HCT116 (cell line): Measurements from ENCODE around the gene LILRB3. TPM values are rescaled to one million over a fixed set of nuclear protein-coding genes. Genes with fewer than 3 reads are reported as not detected.

Experiments used
- ATAC-seq: fragments of 200-7000 bp; cut with Tn5 transposase; 2 replicates; pipeline ENCODE4 v1.9.1; 2020; ENCODE audit warnings: mild to moderate bottlenecking, moderate library complexity
- BruUV-seq: library from RNA; stranded (reverse); fragments of 400-500 nt; replicated peaks from 2 replicates; lab custom pipeline; 2021; lab: Mats Ljungman, UMichigan
- CTCF ChIA-PET: fragments of 300-600 bp; sonication (Branson Sonifier 250); formaldehyde crosslinking; loops from one replicate; lab custom pipeline; 2021; ENCODE audit warnings: antibody characterized with exemption; lab: Charles Lee
- POLR2A ChIA-PET: fragments of 300-600, 350-600 bp; sonication (Branson Sonifier 250); formaldehyde crosslinking; loops from one replicate; lab custom pipeline; 2021; ENCODE audit warnings: antibody characterized with exemption; lab: Charles Lee
- RAD21 ChIA-PET, 2 experiments: fragments of 300-600 bp; sonication (Branson Sonifier 250); formaldehyde crosslinking; loops; one replicate each; lab custom pipeline; 2023; ENCODE audit warnings: low total read pairs in 2 of 2; ENCODE audit not compliant: uncharacterized antibody in 2 of 2, unreplicated experiment in 2 of 2, low non-redundant PET in 1 of 2; lab: Charles Lee
- DNase-seq: peaks from one replicate; pipeline ENCODE4 v3.0.0-alpha.2; 2010; ENCODE audit warnings: low read depth, low spot score
- H2AFZ ChIP-seq: fragments of 200-600 bp; shearing (Covaris generic), sonication (generic); 2 replicates; pipeline ENCODE4 v1.6.1; 2017; ENCODE audit warnings: low read depth, mixed run types, mixed read lengths, antibody characterized with exemption, low read length; ENCODE audit not compliant: poor library complexity, severe bottlenecking
- H3K27ac ChIP-seq: 2 replicates; pipeline ENCODE4 v1.5.1; 2012; ENCODE audit warnings: low read depth, low read length
- H3K27me3 ChIP-seq: fragments of 200-600 bp; sonication (generic); 2 replicates; pipeline ENCODE4 v1.6.1; 2016; ENCODE audit warnings: mixed run types, low read length, mixed read lengths; ENCODE audit not compliant: insufficient read depth
- H3K36me3 ChIP-seq, 2 experiments: fragments of 200-500 bp in 1 of 2; fragments of 200-600 bp in 1 of 2; sonication (Bioruptor generic) in 1 of 2; sonication (generic) in 1 of 2; 2 replicates each; pipeline versions ENCODE4 v1.5.1 to v1.6.1; 2014 to 2016; ENCODE audit warnings: low read length in 2 of 2, inconsistent platforms in 1 of 2, mixed read lengths in 1 of 2, mixed run types in 1 of 2; ENCODE audit not compliant: insufficient read depth in 2 of 2, control insufficient read depth in 1 of 2
- H3K4me1 ChIP-seq, 2 experiments: fragments of 200-600 bp in 1 of 2; sonication (generic) in 1 of 2; 2 replicates each; pipeline versions ENCODE4 v1.5.1 to v1.6.1; 2012 to 2017; ENCODE audit warnings: low read length in 2 of 2, inconsistent platforms in 1 of 2, mild to moderate bottlenecking in 1 of 2, mixed read lengths in 1 of 2, mixed run types in 1 of 2, moderate library complexity in 1 of 2; ENCODE audit not compliant: insufficient read depth in 2 of 2, control insufficient read depth in 1 of 2
- H3K4me2 ChIP-seq: fragments of 200-600 bp; sonication (generic); 2 replicates; pipeline ENCODE4 v1.6.1; 2017; ENCODE audit warnings: mixed run types, low read length, mixed read lengths
- H3K4me3 ChIP-seq, 2 experiments: fragments of 200-600 bp in 1 of 2; sonication (generic) in 1 of 2; replicated peaks in 1 of 2; 2 replicates each; pipeline ENCODE4 v1.5.1; 2011 to 2016; ENCODE audit warnings: low read length in 2 of 2, control low read depth in 1 of 2, low read depth in 1 of 2, mild to moderate bottlenecking in 1 of 2, mixed read lengths in 1 of 2, mixed run types in 1 of 2
- H3K79me2 ChIP-seq: fragments of 200-600 bp; sonication (generic); 2 replicates; pipeline ENCODE4 v1.6.1; 2017; ENCODE audit warnings: mild to moderate bottlenecking, mixed run types, low read length, moderate library complexity, mixed read lengths; ENCODE audit not compliant: insufficient read depth
- H3K9ac ChIP-seq: fragments of 200-600 bp; sonication (generic); 2 replicates; pipeline ENCODE4 v1.6.1; 2016; ENCODE audit warnings: low read length, mixed read lengths
- H3K9me2 ChIP-seq: fragments of 200-600 bp; sonication (generic), shearing (Covaris generic); 2 replicates; pipeline ENCODE4 v1.6.1; 2017; ENCODE audit warnings: mixed run types, mild to moderate bottlenecking, moderate library complexity; ENCODE audit not compliant: insufficient read depth
- H3K9me3 ChIP-seq, 2 experiments: fragments of 200-500 bp in 1 of 2; fragments of 200-600 bp in 1 of 2; sonication (Bioruptor generic) in 1 of 2; sonication (generic) in 1 of 2; 2 replicates each; pipeline ENCODE4 v1.6.1; 2014 to 2017; ENCODE audit warnings: low read length in 2 of 2, mixed read lengths in 2 of 2, inconsistent platforms in 1 of 2, low read depth in 1 of 2, mild to moderate bottlenecking in 1 of 2, mixed run types in 1 of 2, moderate library complexity in 1 of 2; ENCODE audit not compliant: control insufficient read depth in 1 of 2, insufficient read depth in 1 of 2
- H4K20me1 ChIP-seq: fragments of 200-600 bp; sonication (generic), shearing (Covaris generic); 2 replicates; pipeline ENCODE4 v1.6.1; 2017; ENCODE audit warnings: mixed run types, mild to moderate bottlenecking, moderate library complexity; ENCODE audit not compliant: insufficient read depth
- CBX3 ChIP-seq: IDR thresholded peaks from 2 replicates; pipeline ENCODE4 v1.6.1; 2012; ENCODE audit warnings: low read depth
- EGR1 ChIP-seq: IDR thresholded peaks from 2 replicates; pipeline ENCODE4 v1.6.1; 2012; ENCODE audit warnings: low read depth
- ELF1 ChIP-seq: IDR thresholded peaks from 2 replicates; pipeline ENCODE4 v1.6.1; 2012; ENCODE audit warnings: low read depth, borderline replicate concordance
- EZH2 ChIP-seq: fragments of 200-600 bp; sonication (generic); IDR thresholded peaks from 2 replicates; pipeline ENCODE4 v1.6.1; 2017; ENCODE audit warnings: antibody characterized with exemption, mixed run types
- EZH2phosphoT487 ChIP-seq: fragments of 200-600 bp; IDR thresholded peaks from 2 replicates; pipeline ENCODE4 v1.6.1; 2018; ENCODE audit warnings: antibody characterized with exemption, borderline replicate concordance
- FOSL1 ChIP-seq: IDR thresholded peaks from 2 replicates; pipeline ENCODE4 v1.6.1; 2012; ENCODE audit warnings: low read depth
- JUND ChIP-seq: IDR thresholded peaks from 2 replicates; pipeline ENCODE4 v1.6.1; 2012
- POLR2A ChIP-seq: IDR thresholded peaks from 2 replicates; pipeline ENCODE4 v1.7.0; 2011; ENCODE audit warnings: borderline replicate concordance; ENCODE audit not compliant: insufficient read depth, insufficient read length; ENCODE audit errors: extremely low read depth
- POLR2AphosphoS5 ChIP-seq: IDR thresholded peaks from 2 replicates; pipeline ENCODE4 v1.6.1; 2011; ENCODE audit warnings: mild to moderate bottlenecking, low read depth, low read length, moderate library complexity
- RAD21 ChIP-seq: IDR thresholded peaks from 2 replicates; pipeline ENCODE4 v1.6.1; 2012; ENCODE audit warnings: low read depth, mild to moderate bottlenecking
- SIN3A ChIP-seq: IDR thresholded peaks from 2 replicates; pipeline ENCODE4 v1.6.1; 2012; ENCODE audit warnings: low read depth
- YY1 ChIP-seq: IDR thresholded peaks from 2 replicates; pipeline ENCODE4 v1.6.1; 2011; ENCODE audit warnings: low read length, low read depth, moderate library complexity, mild to moderate bottlenecking; ENCODE audit not compliant: insufficient replicate concordance; ENCODE audit errors: extremely low read depth
- ZNF274 ChIP-seq: fragments of 200-500 bp; sonication (Bioruptor generic); IDR thresholded peaks from 2 replicates; pipeline ENCODE4 v1.6.1; 2014; ENCODE audit warnings: mild to moderate bottlenecking, low read depth, low read length, inconsistent platforms
- intact Hi-C: fragments of 100-400 bp; cut with micrococcal nuclease; formaldehyde crosslinking; loops from 2 replicates; pipeline ENCODE4 v1.10.0; 2022
- total RNA-seq: library from RNA; stranded (reverse); gene quantifications from one replicate; pipeline ENCODE4 v1.2.1, GENCODE V29; 2021; ENCODE audit not compliant: unreplicated experiment
- TF ChIP-seq, protein P1 (sequence below): IDR thresholded peaks from 2 replicates; pipeline ENCODE4 v1.6.1; 2012
- TF ChIP-seq, protein P2 (sequence below), 3 experiments: fragments of 200-600 bp in 1 of 3; sonication (generic) in 1 of 3; IDR thresholded peaks in 2 of 3; conservative IDR thresholded peaks in 1 of 3; 2 replicates each; pipeline ENCODE4 v1.5.1; 2012 to 2017; ENCODE audit warnings: low read depth in 2 of 3, low read length in 2 of 3, antibody characterized with exemption in 1 of 3, borderline replicate concordance in 1 of 3, control low read depth in 1 of 3, mild to moderate bottlenecking in 1 of 3, mixed read lengths in 1 of 3, mixed run types in 1 of 3, moderate library complexity in 1 of 3; ENCODE audit not compliant: insufficient read depth in 1 of 3
- TF ChIP-seq, protein P3 (sequence below): IDR thresholded peaks from 2 replicates; pipeline ENCODE4 v1.6.1; 2012
- TF ChIP-seq, protein P4 (sequence below): IDR thresholded peaks from 2 replicates; pipeline ENCODE4 v1.6.1; 2012; ENCODE audit warnings: low read depth

LILRB3 gene
- total RNA-seq, 1 experiment from 2014 or later: 0.12 TPM

DNA sequence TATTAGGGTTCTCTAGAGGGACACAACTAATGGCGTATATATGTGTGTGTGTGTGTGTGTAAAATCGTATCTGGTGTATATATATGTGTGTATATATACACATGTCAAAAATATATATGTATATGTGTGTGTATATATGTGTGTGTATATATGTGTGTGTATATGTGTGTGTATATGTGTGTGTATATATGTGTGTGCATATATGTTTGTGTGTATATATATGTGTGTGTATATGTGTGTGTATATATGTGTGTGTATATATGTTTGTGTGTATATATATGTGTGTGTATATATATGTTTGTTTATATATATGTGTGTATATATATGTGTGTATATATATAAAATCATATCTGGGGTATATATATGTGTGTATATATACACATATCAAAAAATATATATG, 39.7 kb upstream of the LILRB3 start:
- H4K20me1 ChIP-seq: no peaks in the 10 kb centered on the region
- no peaks in the 10 kb centered on the region for H3K4me1 ChIP-seq
- H3K4me3 ChIP-seq: no peak overlapping the region
- BruUV-seq: no TSS peak
- POLR2A ChIA-PET: no interaction called here
- H3K4me2 ChIP-seq: no peak overlapping the region
- no peaks in the 10 kb centered on the region for H3K36me3 ChIP-seq
- peaks cover 4% of the 10 kb centered on the region; the same call in 1 of the 2 replicates for H3K27me3 ChIP-seq
- H3K9ac ChIP-seq: no peak overlapping the region
- no peaks in the 10 kb centered on the region for H3K9me3 ChIP-seq
- H2AFZ ChIP-seq: no peak overlapping the region
- no peak for ATAC-seq
- H3K79me2 ChIP-seq: no peaks in the 10 kb centered on the region
- RAD21 ChIA-PET: no interaction called here
- intact Hi-C loops: no loop called here
- TF ChIP-seq JUND (no peak), ELF1 (no peak), POLR2AphosphoS5 (no peak), FOSL1 (no peak), YY1 (no peak), POLR2A (no peak), CBX3 (no peak), RAD21 (no peak), ZNF274 (no peak), EZH2phosphoT487 (no peak), SIN3A (no peak), EGR1 (no peak), EZH2 (no peak)
- TF ChIP-seq, protein P1, sequence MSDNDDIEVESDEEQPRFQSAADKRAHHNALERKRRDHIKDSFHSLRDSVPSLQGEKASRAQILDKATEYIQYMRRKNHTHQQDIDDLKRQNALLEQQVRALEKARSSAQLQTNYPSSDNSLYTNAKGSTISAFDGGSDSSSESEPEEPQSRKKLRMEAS: no peak
- TF ChIP-seq, protein P2, sequence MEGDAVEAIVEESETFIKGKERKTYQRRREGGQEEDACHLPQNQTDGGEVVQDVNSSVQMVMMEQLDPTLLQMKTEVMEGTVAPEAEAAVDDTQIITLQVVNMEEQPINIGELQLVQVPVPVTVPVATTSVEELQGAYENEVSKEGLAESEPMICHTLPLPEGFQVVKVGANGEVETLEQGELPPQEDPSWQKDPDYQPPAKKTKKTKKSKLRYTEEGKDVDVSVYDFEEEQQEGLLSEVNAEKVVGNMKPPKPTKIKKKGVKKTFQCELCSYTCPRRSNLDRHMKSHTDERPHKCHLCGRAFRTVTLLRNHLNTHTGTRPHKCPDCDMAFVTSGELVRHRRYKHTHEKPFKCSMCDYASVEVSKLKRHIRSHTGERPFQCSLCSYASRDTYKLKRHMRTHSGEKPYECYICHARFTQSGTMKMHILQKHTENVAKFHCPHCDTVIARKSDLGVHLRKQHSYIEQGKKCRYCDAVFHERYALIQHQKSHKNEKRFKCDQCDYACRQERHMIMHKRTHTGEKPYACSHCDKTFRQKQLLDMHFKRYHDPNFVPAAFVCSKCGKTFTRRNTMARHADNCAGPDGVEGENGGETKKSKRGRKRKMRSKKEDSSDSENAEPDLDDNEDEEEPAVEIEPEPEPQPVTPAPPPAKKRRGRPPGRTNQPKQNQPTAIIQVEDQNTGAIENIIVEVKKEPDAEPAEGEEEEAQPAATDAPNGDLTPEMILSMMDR (IDR thresholded peaks at IDR 0.05 in 2 of 3, conservative IDR thresholded peaks at IDR 0.05 in 1 of 3; ENCODE audit: borderline replicate concordance in 1 of 3, insufficient read depth in 1 of 3, low read depth in 2 of 3, low read length in 2 of 3): no peak
- TF ChIP-seq, protein P3, sequence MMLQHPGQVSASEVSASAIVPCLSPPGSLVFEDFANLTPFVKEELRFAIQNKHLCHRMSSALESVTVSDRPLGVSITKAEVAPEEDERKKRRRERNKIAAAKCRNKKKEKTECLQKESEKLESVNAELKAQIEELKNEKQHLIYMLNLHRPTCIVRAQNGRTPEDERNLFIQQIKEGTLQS: no peak
- TF ChIP-seq, protein P4, sequence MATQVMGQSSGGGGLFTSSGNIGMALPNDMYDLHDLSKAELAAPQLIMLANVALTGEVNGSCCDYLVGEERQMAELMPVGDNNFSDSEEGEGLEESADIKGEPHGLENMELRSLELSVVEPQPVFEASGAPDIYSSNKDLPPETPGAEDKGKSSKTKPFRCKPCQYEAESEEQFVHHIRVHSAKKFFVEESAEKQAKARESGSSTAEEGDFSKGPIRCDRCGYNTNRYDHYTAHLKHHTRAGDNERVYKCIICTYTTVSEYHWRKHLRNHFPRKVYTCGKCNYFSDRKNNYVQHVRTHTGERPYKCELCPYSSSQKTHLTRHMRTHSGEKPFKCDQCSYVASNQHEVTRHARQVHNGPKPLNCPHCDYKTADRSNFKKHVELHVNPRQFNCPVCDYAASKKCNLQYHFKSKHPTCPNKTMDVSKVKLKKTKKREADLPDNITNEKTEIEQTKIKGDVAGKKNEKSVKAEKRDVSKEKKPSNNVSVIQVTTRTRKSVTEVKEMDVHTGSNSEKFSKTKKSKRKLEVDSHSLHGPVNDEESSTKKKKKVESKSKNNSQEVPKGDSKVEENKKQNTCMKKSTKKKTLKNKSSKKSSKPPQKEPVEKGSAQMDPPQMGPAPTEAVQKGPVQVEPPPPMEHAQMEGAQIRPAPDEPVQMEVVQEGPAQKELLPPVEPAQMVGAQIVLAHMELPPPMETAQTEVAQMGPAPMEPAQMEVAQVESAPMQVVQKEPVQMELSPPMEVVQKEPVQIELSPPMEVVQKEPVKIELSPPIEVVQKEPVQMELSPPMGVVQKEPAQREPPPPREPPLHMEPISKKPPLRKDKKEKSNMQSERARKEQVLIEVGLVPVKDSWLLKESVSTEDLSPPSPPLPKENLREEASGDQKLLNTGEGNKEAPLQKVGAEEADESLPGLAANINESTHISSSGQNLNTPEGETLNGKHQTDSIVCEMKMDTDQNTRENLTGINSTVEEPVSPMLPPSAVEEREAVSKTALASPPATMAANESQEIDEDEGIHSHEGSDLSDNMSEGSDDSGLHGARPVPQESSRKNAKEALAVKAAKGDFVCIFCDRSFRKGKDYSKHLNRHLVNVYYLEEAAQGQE: no peak
- TF ChIP-seq, all 23 proteins: peak for 0
- CTCF ChIA-PET: no interaction called here
- DNase-seq: no peak
- H3K27ac ChIP-seq: no peak overlapping the region
- no peaks in the 10 kb centered on the region for H3K9me2 ChIP-seq
